NCI-H82 treated with DMSO at 0.1 percent for 48 hours (cell line): Measurements from ENCODE around the gene LCE6A.

Experiments
- DNase-seq: peaks from one replicate; lab custom pipeline; 2025; ENCODE audit not compliant: unreplicated experiment; lab: John Stamatoyannopoulos, UW

The LCE6A gene, protein sequence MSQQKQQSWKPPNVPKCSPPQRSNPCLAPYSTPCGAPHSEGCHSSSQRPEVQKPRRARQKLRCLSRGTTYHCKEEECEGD

GRCh38 chr1:152842556-152842955 is at the start of gene LCE6A:
TSS of gene LCE6A (plus strand) at chr1:152842856. CDS start at chr1:152843521, 665 bp downstream.
- no peak for DNase-seq

- DNase-seq, result no peak
Measured at GRCh38 chr1:152795686-152796085, 47.0 kb upstream of the LCE6A start.

GRCh38 chr1:152796421-152796820 is 46.2 kb upstream of the LCE6A start, which contains the start of gene LCE1D:
TSS of gene LCE1D (plus strand) at chr1:152796721. CDS start at chr1:152797795, 1,074 bp downstream.
- DNase-seq, result no peak

GRCh38 chr1:152801333-152801732 is 41.3 kb upstream of the LCE6A start:
- no peak for DNase-seq

DNA sequence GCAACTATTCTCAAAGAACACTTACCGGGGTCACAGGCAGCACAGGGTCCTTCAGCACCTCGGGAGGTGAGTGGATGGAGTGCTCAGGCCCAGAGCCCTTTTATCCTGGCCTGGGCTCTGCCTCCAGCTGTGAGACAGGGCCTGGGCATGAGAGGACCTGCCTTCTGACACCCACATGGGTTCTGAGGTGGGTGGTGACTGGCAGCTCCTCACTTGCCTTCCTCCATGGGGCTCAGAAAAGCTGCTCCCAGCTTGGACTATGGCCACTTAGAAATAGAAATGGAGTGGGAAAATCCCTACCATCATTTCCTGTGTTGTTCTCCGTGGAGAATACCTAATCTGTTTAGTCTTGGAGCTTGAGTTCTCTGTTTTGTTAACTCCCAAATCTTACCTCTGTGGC is 36.1 kb upstream of the LCE6A start, which contains the start of gene LCE1C:
LCE1C (minus strand) TSS at position 76 of the 400 bp plus-strand sequence. CDS start 1,173 bp downstream, outside the sequence.
- no peak for DNase-seq

DNA sequence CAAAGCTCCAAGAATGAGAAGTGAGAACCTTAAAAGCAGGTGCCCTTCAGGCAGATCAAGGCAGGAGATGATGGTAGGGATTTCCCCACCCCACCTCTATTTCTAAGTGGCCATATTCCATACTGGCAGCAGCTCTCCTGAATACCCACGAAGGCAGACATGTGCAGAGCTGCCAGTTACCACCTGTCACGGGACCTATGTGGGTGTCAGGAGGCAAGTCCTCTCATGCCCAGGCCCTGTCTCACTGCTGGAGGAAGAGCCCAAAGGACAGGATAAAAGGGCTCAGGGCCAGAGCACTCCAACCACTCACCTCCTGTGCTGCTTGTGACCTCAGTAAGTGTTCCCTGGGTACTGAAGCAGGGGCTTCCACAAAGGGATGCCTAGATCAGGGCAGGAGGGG is 31.6 kb upstream of the LCE6A start:
- DNase-seq, result no peak

- DNase-seq, result no peak
Measured at GRCh38 chr1:152811671-152812070, 31.0 kb upstream of the LCE6A start, which contains the start of gene LCE1B. TSS of gene LCE1B (plus strand) at chr1:152811971. CDS start at chr1:152812447, 476 bp downstream.

DNA sequence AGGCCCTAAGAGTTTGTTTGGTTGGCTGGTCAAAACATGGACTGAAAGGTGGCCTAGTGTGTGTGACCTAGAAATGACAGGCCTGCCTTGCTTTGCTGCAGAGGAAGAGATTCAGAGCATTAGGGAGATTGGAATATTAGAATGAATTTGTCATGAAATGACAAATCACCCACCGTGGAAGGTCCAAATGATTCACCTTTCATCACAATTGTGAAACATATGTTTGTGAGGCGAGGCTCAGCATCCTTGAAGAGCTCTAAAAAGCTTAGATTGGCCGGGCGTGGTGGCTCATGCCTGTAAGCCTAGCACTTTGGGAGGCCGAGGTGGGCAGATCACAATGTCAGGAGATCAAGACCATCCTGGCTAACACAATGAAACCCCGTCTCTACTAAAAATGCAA is 25.3 kb upstream of the LCE6A start:
- no peak for DNase-seq

DNA sequence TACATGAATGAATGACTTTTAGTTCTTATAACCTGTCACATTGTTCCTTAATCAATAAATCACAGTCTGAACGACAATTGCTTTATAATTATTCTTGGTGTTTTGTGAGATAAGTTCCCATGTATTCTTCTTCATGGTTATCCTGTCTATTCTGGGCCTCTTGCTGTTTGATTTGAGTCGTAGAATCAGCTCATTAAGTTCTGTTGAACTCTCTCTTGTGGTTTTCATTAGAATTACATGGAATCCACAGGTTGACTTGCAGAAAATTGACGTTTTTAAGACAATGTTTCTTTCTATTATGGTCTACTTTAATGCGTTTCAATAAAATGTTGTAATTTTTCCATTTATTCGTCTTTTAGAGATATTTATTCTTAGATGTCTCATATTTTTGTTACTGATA is 19.4 kb upstream of the LCE6A start:
- no peak for DNase-seq

- no peak for DNase-seq
Measured at GRCh38 chr1:152824964-152825363, 17.7 kb upstream of the LCE6A start.

DNA sequence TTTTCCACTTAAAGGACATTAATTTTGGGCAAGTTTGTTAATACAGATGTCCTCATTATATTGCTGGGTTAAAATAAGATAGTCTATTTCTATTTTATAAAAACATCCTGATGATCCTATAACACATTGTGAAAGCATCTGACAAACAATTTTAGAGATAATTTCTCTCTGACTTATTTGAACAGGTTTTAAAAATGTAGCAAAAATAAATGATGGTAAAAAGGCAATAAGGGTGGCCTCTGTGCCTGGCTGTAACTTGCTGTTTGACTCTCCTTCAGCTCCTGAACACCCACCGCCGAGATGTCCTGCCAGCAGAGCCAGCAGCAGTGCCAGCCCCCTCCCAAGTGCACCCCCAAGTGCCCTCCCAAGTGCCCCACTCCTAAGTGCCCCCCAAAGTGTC is 15.5 kb upstream of the LCE6A start, which contains the start of gene LCE1A:
LCE1A (plus strand) TSS at position 301 of the 400 bp plus-strand sequence; CDS start at position 301, 0 bp downstream.
- no peak for DNase-seq

DNA sequence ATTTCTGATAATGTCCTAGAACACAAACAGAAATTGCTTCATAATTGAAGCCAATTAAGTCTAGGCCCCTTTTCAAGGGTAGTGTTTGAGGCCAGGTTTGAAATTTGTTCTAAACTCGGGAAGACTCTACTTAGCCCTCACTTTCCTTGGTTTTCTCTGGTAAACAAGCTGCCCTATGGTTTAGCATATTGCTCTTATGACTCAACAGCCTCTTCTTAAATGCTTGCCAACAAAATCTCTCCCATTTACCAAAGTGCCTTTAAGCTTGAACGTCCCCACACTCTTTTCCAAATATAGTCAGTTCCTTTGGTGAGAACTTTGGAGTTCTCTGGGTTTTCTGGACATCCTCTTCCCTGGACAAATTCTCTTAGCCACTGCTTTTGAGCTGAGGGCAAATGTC is 5.8 kb upstream of the LCE6A start:
- no peak for DNase-seq

DNA sequence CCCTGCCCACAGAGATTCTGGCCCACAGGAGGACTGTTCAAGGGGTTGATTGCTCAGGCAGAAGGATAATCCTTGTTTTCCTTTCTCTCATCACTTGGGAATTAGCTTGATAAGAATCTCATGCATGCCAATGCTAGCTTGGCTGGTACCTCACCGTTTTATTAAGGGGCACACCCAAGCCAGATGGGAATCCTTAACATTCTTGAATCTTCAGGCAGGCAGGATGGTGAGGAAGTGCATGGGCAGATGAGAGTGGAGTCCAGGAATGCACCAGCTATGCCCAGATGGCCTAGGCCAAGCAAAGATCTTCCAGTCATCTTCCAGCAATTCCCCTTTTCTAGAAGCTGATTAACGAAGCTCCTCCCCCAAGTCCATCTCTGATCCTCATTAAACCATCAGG is 13.0 kb downstream of the LCE6A start:
- DNase-seq, result no peak

- no peak for DNase-seq
Measured at GRCh38 chr1:152858062-152858461, 15.4 kb downstream of the LCE6A start.

DNA sequence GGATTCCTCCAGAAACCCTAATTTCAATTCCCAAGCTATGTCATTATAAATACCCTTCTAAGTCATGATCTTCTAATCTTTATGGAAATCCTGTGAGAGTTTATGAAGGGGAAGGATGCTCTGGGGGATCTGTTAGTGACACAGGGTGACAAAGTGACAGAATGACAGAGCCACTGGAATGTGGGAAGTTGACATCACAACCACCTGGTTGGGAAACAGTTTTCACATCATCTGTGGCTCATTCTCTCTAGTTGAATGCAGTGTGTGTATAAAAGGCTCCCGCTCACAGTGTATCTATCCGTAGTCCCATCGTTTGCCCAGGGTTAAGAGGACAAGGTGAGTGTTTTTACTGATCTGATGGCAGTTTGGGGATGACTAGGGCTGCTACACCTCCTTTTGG is 17.0 kb downstream of the LCE6A start, which contains the start of gene LCE7A:
LCE7A (plus strand) TSS at position 301 of the 400 bp plus-strand sequence. CDS start 702 bp downstream, outside the sequence.
- DNase-seq, result no peak

DNA sequence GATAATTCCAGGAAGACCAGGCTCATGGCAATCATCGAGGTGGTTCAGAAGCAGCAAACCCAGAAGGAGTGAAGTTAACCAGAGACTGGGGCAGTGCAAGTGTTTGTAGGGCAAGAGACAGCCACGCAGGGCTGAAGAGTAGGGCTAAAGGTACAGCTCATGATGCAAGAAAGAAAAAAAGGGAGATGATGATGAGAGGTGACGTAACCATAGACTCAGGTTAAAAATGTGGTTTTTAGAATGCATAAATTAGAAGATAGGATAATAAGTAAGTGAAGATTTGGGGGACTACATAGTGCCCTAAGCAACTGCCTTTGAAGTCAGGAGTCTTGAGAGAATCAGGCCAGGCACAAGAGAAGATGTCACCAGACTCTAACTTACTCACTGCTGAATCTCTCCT is 17.5 kb downstream of the LCE6A start:
- no peak for DNase-seq

DNA sequence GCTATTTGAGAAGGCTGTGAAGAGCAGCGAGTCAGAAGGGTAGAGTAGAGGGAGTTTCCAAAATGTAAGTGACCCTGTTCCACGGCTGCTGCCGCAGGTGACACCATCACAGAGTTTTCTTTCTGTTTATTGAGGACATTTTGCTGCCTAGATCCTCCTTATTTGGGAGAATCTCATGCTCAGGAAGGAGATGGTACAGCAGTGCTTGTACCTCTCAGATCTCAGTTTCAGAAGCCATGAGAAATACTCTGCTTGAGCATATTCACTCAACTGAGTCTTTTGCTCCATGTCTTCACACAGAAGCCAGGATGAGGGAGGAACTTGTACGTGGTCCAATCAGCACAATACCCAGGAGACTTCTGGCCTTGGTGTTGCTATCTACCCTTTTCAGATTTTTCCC is 18.7 kb downstream of the LCE6A start:
- DNase-seq, result no peak

- DNase-seq, result no peak
Measured at GRCh38 chr1:152864443-152864842, 21.8 kb downstream of the LCE6A start.

DNA sequence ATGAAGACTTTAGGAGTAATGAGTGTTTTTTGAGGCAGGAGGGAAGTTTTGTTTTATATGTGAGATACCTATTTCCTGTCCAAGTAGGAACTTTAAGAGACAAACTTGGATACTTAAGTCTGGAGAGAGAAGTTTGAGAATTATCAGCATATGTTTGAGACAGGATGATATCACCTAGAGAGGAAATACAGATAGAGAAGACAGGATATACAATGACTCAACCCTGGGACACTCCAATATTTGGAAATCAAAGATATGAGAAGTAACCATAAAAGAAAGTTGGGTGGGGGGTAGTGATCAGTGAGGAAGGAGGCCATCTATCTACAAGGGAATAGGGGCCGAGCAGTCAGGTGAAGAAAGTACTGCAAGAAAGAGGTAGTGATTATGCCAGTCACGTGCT is 23.7 kb downstream of the LCE6A start:
- DNase-seq, result no peak

DNA sequence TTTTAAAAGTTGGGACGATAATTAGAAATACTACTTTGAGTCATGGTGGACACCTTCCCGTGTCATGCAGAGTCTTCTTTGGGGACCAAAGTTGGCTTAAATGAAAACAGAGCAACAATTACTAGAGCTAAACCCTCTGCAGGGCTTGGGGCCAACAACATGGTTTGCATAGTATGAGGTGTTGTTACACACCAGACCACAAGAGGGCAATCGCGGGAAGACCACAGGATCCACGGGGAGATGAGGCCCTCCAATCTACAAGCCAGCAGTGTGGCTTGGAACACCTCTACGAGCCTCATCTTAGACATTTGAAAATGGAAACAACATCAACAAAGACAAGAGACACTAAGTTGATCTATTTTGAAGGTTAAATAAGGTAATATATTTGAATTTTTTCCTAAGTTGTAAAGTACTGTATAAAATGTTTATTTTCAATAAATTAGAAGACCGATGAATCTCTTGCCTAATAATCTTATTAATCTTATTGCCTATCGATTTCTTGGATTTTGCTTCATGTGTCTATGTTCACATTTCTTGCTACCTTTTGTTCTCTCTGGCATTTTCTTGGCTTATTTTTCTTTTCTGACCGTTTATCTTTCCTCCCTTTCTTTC is 27.3 kb downstream of the LCE6A start:
- peak; percentile 47 for DNase-seq

GRCh38 chr1:152870831-152871730 is 28.4 kb downstream of the LCE6A start:
- no peak for DNase-seq

- no peak for DNase-seq
Measured at GRCh38 chr1:152871731-152872126, 29.1 kb downstream of the LCE6A start.
